Activated T-cell treated with anti-CD3 and anti-CD28 coated beads, Interleukin-2, amount 50 U/mL, for 72 hours (primary cell): ENCODE measurements around the gene LARP7. TPM values are rescaled to one million over a fixed set of nuclear protein-coding genes. Genes with fewer than 3 reads are reported as not detected.
A peak's percentile ranks its signal among the peaks of the same experiment; 100 is the strongest.
"Not testable (repeated sequence)": the region's sequence is repeated elsewhere in the genome, so short reads cannot be mapped to it uniquely, and the experiment has no call there.

Experiments
- ATAC-seq, 2 donors: fragments of 150-1000 bp; cut with Tn5 transposase; replicated peaks in 1 of 2; 2 replicates each; pipeline ENCODE4 v1.10.0; 2021; ENCODE audit warnings: moderate library complexity in 2 of 2, mild to moderate bottlenecking in 1 of 2
- DNase-seq, 2 donors: peaks; one replicate each; pipeline ENCODE4 v3.0.0; 2021 to 2022; ENCODE audit warnings: mixed read lengths in 1 of 2
- H3K27ac Mint-ChIP-seq: one replicate; pipeline ENCODE4 v1.8.0; 2022; ENCODE audit warnings: mild to moderate bottlenecking, moderate library complexity, mixed read lengths
- H3K27me3 Mint-ChIP-seq: one replicate; pipeline ENCODE4 v1.8.0; 2022; ENCODE audit warnings: low read depth, mixed read lengths
- H3K36me3 Mint-ChIP-seq, 2 donors: one replicate each; pipeline ENCODE4 v1.8.0; 2022; ENCODE audit warnings: mixed read lengths in 2 of 2, mild to moderate bottlenecking in 1 of 2; ENCODE audit not compliant: insufficient read depth in 2 of 2
- H3K4me1 Mint-ChIP-seq: one replicate; pipeline ENCODE4 v1.8.0; 2022; ENCODE audit warnings: low read depth, mixed read lengths
- H3K4me3 Mint-ChIP-seq, 2 donors: one replicate each; pipeline ENCODE4 v1.8.0; 2022; ENCODE audit warnings: mild to moderate bottlenecking in 2 of 2, mixed read lengths in 2 of 2, moderate library complexity in 2 of 2
- H3K9me3 Mint-ChIP-seq, 2 donors: one replicate each; pipeline ENCODE4 v1.8.0; 2022; ENCODE audit warnings: mixed read lengths in 2 of 2
- total RNA-seq, 2 donors: library from RNA; stranded (reverse); gene quantifications; one replicate each; pipeline ENCODE4 v1.2.3, GENCODE V29; 2022

Gene LARP7
- total RNA-seq, 2 donors from 2014 or later, result 45.7 to 49.1 TPM

DNA sequence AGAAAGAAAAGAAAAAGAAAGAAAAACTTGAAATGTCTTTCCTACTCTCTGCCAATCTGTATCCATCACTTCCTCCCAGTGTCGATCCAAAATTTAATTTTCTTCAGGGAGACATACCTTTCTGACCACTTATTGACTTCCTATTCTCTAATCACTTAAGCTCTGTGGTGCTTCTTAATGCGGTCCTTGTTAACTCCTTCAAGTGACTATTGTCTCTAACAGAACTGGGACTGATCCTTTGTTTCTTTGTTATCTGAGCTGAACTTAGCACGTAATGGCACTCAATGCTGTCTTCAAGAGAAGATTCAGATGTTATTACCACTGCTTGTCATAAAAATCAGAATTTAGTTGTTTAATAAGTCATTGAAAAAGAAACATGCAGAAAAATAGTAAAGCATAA lies 31.2 kb downstream of the LARP7 start:
- ATAC-seq (no peak), DNase-seq (no peak)
- H3K4me3 Mint-ChIP-seq, result no peak overlapping the region
- no peaks in the 10 kb centered on the region for H3K9me3 Mint-ChIP-seq
- no peaks in the 10 kb centered on the region for H3K36me3 Mint-ChIP-seq
- no peaks in the 10 kb centered on the region for H3K4me1 Mint-ChIP-seq
- H3K27ac Mint-ChIP-seq, result no peak overlapping the region
- no peaks in the 10 kb centered on the region for H3K27me3 Mint-ChIP-seq

DNA sequence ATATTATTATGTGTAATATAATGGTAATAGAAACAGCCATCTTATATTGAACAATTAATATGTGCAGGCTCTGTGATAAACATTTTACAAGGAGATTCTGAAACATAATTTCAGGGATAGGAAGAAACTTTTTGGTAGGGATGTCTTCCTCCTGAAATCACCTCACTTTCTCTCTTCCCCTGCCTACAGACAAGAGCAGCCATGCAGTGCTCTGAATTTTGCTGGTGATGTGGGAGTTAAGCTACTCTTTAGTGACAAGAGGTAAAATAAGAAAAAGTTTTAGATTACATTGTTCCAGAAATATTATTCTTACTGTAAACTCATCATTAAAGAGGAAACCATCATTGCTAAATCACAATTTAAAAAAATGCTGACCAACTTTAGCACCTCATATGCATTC lies 36.1 kb downstream of the LARP7 start:
- no peak overlapping the region for H3K27ac Mint-ChIP-seq
- ATAC-seq, result no peak
- no peak for DNase-seq
- no peaks in the 10 kb centered on the region for H3K9me3 Mint-ChIP-seq
- no peak overlapping the region for H3K4me3 Mint-ChIP-seq
- no peaks in the 10 kb centered on the region for H3K27me3 Mint-ChIP-seq
- H3K36me3 Mint-ChIP-seq, result no peaks in the 10 kb centered on the region
- no peaks in the 10 kb centered on the region for H3K4me1 Mint-ChIP-seq

DNA sequence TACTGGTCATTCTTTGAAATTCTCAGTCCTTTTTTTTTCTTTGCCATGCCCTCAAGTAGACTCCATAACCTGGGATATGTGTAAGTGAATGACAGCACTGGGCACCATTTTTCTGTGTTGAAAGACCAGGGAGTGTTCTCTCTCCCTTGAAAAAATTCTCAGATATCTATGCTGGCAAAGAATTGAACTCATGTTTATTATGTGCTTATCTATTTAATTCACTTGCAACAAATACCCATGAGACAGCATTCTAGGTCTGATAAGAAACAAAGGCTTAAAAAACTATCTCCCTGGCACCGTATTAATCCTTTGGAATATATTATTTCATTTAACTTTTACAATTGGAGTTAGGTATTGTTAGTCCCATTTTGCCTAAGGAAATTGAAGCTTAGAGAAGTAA lies 36.7 kb downstream of the LARP7 start:
- Mint-ChIP-seq H3K36me3 (no peaks in the 10 kb centered on the region), H3K4me1 (no peaks in the 10 kb centered on the region), H3K27me3 (no peaks in the 10 kb centered on the region), H3K4me3 (no peak overlapping the region), H3K9me3 (no peaks in the 10 kb centered on the region), H3K27ac (no peak overlapping the region)
- ATAC-seq (no peak), DNase-seq (no peak)

DNA sequence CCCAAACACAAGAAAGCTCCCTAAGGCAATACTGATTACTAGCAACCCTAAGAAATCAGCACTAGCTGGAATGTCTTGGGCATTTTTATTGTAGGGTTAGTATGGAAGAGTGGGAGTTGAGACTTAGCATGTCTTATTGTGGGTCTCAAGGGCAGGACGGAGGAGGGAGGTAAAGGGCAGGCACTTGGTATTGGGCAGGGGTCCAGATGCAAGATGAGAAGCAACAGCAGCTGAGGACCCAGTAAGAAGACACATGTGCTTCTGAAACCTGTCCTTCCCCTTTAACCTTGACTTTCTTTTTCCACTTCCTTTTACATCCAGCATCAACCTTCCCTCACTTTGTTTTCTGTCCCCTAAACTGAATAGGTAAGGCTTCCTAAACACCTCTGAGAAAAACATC lies 37.4 kb downstream of the LARP7 start:
- Mint-ChIP-seq H3K36me3 (no peaks in the 10 kb centered on the region), H3K27me3 (no peaks in the 10 kb centered on the region), H3K4me1 (no peaks in the 10 kb centered on the region), H3K9me3 (no peaks in the 10 kb centered on the region), H3K4me3 (no peak overlapping the region), H3K27ac (no peak overlapping the region)
- ATAC-seq (no peak), DNase-seq (no peak)

DNA sequence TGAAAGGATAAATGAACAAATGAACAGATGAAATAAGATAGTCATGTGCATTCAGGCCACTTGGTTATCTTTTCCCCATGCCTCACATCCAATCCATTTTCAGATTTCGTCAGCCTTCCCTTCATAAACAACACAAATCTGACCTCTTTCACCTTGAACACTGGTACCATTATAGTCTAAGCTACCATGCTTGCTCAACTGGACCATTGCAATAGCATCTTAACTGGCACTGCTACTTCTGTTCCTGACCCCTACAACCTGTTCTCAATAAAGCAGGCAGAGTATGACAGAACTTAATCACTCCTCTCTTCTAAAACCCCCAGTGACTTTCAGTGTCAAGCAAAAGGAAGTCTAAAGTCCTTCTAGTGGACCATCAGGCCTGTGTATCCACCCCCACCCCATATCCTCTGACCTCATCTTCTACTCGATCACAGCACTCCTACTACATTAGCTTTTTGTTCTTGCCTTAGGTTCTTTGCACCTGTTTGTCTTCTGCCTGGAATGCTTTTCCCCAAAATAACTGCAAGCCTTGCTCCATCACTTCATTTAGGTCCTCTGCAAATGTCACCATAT lies 40.7 kb downstream of the LARP7 start:
- Mint-ChIP-seq H3K36me3 (no peaks in the 10 kb centered on the region), H3K4me1 (no peaks in the 10 kb centered on the region), H3K27me3 (no peaks in the 10 kb centered on the region), H3K27ac (no peak overlapping the region), H3K4me3 (no peak overlapping the region), H3K9me3 (no peaks in the 10 kb centered on the region)
- ATAC-seq (no peak), DNase-seq (no peak)

DNA sequence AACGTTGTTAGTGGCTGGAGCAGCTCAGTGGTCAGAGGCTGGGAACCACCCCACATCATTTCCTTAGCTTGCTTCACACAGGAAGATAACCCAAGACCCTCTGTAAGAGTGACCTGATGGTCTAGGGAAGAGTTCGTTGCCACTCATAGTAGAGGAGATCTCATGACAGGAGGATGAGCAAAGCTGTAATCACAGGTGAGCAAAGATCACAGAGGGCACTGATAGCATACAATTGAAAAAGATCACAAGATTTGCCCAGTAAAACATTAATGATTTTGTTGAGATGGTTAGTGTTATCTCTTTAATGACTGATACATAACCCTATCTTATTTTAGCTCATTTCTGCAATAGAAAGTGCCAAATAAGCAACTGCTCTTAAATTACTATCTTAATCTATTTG lies 44.1 kb downstream of the LARP7 start:
- no peak for DNase-seq
- H3K9me3 Mint-ChIP-seq, result no peaks in the 10 kb centered on the region
- H3K36me3 Mint-ChIP-seq, result no peaks in the 10 kb centered on the region
- H3K27ac Mint-ChIP-seq, result no peak overlapping the region
- no peak overlapping the region for H3K4me3 Mint-ChIP-seq
- H3K27me3 Mint-ChIP-seq, result no peaks in the 10 kb centered on the region
- ATAC-seq, result no peak
- no peaks in the 10 kb centered on the region for H3K4me1 Mint-ChIP-seq

DNA sequence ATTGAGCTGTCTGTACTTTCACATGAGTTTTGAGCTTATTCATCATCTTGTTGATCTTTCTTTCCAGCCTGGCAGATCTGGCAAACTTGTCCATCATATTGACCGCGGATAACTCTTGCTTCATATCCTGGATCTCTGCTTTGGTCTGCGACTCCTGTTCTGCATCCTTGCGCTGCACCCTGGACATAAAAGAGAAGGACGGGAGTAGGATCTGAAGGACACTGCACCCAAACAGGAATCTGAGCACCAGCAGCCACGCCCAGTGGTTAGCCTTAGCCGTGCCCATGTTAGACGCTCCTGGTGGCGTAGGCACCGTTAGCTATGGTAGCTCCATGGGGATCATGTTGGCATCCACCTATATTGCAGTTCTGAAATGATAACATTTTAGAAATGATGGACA lies 56.6 kb downstream of the LARP7 start:
- H3K27me3 Mint-ChIP-seq, result peaks cover 5% of the 10 kb centered on the region
- no peak overlapping the region for H3K27ac Mint-ChIP-seq

DNA sequence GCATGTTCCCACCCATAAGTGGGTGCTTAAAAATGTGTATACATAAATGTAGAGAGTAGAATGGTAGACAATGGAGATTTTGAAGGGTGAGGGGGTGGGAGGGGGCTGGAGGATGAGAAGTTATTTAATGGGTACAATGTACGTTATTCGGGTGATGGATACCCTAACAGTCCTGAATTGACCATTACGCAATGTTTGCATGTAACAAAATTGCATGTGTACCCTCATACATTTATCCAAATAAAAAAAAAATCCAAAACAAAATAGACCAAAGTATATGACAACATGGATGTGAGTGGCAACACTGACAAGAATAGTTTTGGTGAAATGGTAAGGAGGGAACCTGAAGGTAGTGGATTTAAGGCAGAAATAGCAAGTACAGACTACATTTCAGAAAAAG lies 63.7 kb downstream of the LARP7 start:
- Mint-ChIP-seq H3K9me3 (no peaks in the 10 kb centered on the region), H3K36me3 (peaks cover 2 to 4% of the 10 kb centered on the region in 2 donors), H3K4me3 (no peak overlapping the region), H3K27ac (no peak overlapping the region), H3K4me1 (peaks cover 13% of the 10 kb centered on the region), H3K27me3 (peaks cover 48% of the 10 kb centered on the region)
- ATAC-seq (no peak), DNase-seq (no peak)

More for the DNA sequence above, 56.6 kb downstream of the LARP7 start:
- no peak for DNase-seq
- no peak for ATAC-seq
- H3K36me3 Mint-ChIP-seq, result no peaks in the 10 kb centered on the region
- H3K4me1 Mint-ChIP-seq, result no peaks in the 10 kb centered on the region
- H3K4me3 Mint-ChIP-seq, result no peak overlapping the region
- H3K9me3 Mint-ChIP-seq, result no peaks in the 10 kb centered on the region

DNA sequence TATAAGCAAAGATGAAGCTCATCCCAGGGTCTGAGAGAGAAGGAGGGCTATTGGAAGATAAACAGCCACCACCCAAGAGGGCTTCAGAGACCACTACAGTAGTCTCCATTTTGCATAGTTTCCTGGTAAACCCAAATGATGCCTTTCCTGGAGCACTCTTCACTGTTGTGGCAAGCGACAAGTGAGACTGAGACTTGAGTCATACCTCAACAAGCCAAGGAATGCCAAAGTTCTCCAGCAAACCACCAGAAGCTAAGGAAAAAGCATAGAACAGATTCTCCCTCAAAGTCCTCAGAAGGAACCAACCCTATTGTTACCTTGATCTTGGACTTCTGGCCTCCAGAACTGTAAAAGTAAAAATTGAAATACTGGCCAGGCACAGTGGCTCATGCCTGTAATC lies 65.9 kb downstream of the LARP7 start:
- peaks cover 23% of the 10 kb centered on the region for H3K4me1 Mint-ChIP-seq
- peaks cover 62% of the 10 kb centered on the region for H3K27me3 Mint-ChIP-seq
- H3K36me3 Mint-ChIP-seq, result peaks cover 4 to 5% of the 10 kb centered on the region in 2 donors
- H3K9me3 Mint-ChIP-seq, result no peaks in the 10 kb centered on the region
- H3K4me3 Mint-ChIP-seq, result no peak overlapping the region
- DNase-seq (no peak), ATAC-seq (no peak)
- no peak overlapping the region for H3K27ac Mint-ChIP-seq

DNA sequence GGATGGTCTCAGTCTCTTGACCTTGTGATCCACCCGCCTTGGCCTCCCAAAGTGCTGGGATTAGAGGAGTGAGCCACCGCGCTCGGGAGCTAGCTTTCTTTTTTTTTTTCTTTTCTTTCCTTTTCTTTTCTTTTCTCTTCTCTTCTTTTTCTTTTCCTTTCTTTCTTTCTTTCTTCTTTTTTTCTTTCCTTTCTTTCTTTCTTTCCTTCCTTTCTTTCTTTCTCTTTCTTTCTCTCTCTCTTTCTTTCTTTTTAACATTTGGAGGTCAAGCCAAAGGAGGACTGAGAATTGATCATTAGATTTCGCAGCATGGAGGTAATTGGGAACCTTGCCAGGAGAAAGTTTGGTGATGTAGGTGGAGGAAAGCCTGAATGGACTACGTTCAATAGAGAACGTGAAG lies 67.4 kb downstream of the LARP7 start:
- Mint-ChIP-seq H3K4me1 (peaks cover 23% of the 10 kb centered on the region), H3K36me3 (peaks cover 4 to 5% of the 10 kb centered on the region in 2 donors), H3K9me3 (no peaks in the 10 kb centered on the region), H3K4me3 (peak overlapping the region in 1 of 2 donors; percentile 87), H3K27me3 (peaks cover 56% of the 10 kb centered on the region), H3K27ac (peak overlapping the region; percentile 61)
- ATAC-seq (no peak), DNase-seq (no peak)

DNA sequence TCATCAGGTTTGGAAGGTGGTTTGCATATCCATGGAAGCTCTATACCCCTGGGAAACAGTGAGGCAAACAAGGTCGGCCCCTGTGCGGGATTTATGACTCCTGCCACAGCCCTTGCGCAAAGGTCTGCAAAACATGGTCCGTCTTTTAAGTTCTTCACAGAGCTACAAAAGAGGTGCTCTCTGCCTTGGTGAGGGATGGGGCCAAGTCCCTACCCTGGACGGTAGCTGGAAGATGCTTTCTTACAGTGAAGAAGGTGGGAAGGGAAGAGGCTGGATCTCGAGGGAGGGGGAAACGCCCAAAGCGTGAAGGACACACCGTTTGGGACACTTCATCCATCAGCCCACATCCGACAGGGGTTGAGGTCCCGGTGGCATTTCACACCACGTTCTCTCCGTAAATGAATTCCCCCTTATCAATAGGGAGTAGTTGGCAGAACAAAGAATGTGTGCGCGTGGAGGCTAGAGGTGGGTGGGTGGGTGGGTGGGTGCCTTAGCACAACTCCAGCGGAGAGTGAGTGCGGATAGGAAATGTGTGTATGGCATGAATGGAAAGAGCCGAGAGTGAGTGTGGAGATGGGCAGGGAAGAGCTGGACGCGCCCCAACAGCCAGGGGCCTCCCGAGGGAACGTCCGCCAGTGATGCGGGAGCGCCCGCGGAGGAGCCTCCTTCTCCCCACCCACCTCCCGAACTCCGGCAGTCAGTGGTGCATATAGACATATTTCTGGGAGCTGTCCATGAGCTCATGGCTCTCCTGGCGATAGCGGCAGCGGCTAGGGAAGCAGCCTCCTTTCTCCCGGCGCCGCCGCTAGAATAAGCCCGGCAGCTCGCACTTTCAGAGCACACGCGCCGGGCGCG lies 68.3 kb downstream of the LARP7 start:
- H3K27me3 Mint-ChIP-seq, result peaks cover 63% of the 10 kb centered on the region
- peaks cover 4 to 5% of the 10 kb centered on the region in 2 donors for H3K36me3 Mint-ChIP-seq
- H3K4me1 Mint-ChIP-seq, result peaks cover 23% of the 10 kb centered on the region
- H3K4me3 Mint-ChIP-seq, result peak overlapping the region; percentile 86 to 87
- H3K9me3 Mint-ChIP-seq, result no peaks in the 10 kb centered on the region
- H3K27ac Mint-ChIP-seq, result no peak overlapping the region
- ATAC-seq, result peak; percentile 11 to 24
- peak; percentile 1 to 5 for DNase-seq

DNA sequence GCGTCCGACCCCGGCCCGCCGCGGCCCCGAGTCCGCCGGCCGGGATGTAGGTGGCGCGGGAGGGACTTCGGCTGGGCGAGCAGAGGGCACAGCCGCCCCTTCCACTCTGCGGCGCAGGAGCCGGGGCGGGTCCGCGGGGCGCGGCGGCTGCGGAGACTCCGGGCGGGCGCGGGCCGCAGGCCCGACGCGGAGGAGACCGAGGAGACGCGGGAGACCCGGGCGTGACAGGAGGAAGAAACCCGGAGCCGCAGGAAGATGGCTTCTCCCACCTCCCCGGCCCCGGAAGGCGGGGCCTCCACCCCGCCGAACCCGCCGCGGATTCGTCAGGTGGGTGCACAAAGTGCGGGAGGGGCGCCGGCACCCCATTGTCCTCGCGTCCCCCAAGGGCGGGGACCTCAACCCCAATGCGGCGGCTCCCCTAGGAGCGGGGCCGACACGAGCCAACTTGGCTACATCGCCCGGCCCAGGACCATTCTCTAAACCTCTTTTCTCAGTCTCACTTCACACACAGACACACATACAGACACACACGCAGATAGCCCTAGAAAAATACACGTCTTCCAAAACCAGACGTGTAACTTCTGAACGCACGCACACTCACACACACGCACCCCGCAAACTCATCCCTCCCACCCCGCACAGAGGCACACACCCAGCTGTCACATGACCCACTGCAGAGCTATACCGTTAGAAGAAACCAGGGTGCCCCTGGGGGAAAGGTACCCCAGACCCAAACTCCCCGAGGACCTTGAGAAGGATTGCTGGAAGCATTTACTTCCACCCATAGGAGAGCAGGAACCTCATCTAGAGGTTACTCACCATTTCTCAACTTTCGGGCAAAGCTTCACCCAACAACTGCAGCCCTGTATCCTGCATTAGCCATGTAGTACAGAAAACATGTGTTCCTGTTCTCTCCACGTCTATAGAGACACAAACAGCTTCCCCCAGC lies 69.2 kb downstream of the LARP7 start:
- not testable (repeated sequence) for H3K27ac Mint-ChIP-seq, H3K9me3 Mint-ChIP-seq, H3K36me3 Mint-ChIP-seq
- DNase-seq (peak; percentile 20 to 24), ATAC-seq (peak; percentile 74 to 77)
- peaks cover 54% of the 10 kb centered on the region for H3K27me3 Mint-ChIP-seq
- H3K4me1 Mint-ChIP-seq, result peaks cover 23% of the 10 kb centered on the region
- peak overlapping the region; percentile 92 to 99 for H3K4me3 Mint-ChIP-seq

DNA sequence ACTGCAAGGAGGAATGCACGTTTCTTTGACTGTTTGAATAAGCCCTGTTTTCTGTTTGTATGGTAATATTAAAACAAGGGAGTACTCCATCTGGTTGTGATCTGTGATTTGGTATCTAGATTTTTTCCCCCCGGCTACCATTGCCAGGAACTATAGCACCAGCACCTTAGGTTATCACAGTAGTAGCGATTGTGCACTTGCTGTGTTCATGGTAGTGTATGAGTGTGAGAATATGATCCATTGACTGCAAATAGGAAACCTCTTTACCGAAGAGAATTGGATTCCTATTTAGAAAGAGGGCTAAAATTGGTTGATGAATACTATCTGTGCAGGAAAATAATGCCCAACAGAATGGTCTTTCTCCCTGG lies 69.9 kb downstream of the LARP7 start:
- H3K27ac Mint-ChIP-seq, result no peak overlapping the region
- peak overlapping the region; percentile 92 to 99 for H3K4me3 Mint-ChIP-seq
- H3K4me1 Mint-ChIP-seq, result peaks cover 23% of the 10 kb centered on the region
- H3K9me3 Mint-ChIP-seq, result no peaks in the 10 kb centered on the region
- no peak for ATAC-seq
- no peak for DNase-seq
- H3K36me3 Mint-ChIP-seq, result peaks cover 4 to 5% of the 10 kb centered on the region in 2 donors
- peaks cover 50% of the 10 kb centered on the region for H3K27me3 Mint-ChIP-seq
